H1 (cell line): Measurements from ENCODE around the gene CPED1. TPM values are rescaled to one million over a fixed set of nuclear protein-coding genes. Genes with fewer than 3 reads are reported as not detected.

Experiments
- CTCF ChIA-PET: fragments of 300-600 bp; sonication (Branson Sonifier 250); formaldehyde crosslinking; loops from one replicate; lab custom pipeline; 2021; ENCODE audit not compliant: partially characterized antibody; lab: Charles Lee
- POLR2A ChIA-PET: fragments of 300-600 bp; sonication (Branson Sonifier 250); formaldehyde crosslinking; loops from one replicate; lab custom pipeline; 2021; ENCODE audit warnings: inconsistent platforms; ENCODE audit not compliant: partially characterized antibody; lab: Charles Lee
- DNase-seq, 2 experiments: peaks; one replicate each; pipeline versions ENCODE4 v3.0.0 to v3.0.0-alpha.2; 2010 to 2022; ENCODE audit warnings: low spot score in 2 of 2, low read depth in 1 of 2, mixed read lengths in 1 of 2
- FAIRE-seq: peaks from 2 replicates; lab custom pipeline; 2011; peaks lifted over from hg19 to GRCh38; lab: Jason Lieb, UNC
- H2AFZ ChIP-seq: 2 replicates; pipeline ENCODE4 v1.8.1; 2012; ENCODE audit warnings: low read length, inconsistent platforms
- H2AK5ac ChIP-seq: 2 replicates; pipeline ENCODE4 v1.6.1; 2013; ENCODE audit warnings: low read depth, low read length
- H2BK120ac ChIP-seq: replicated peaks from 2 replicates; pipeline ENCODE3; 2013; ENCODE audit warnings: low read depth, low read length, inconsistent platforms
- H2BK12ac ChIP-seq: 2 replicates; pipeline ENCODE4 v1.6.1; 2013; ENCODE audit warnings: low read depth, low read length
- H2BK15ac ChIP-seq: 2 replicates; pipeline ENCODE4 v1.6.1; 2013; ENCODE audit warnings: low read length
- H2BK20ac ChIP-seq: 2 replicates; pipeline ENCODE4 v1.6.1; 2013; ENCODE audit warnings: low read length
- H2BK5ac ChIP-seq: 2 replicates; pipeline ENCODE4 v1.6.1; 2013; ENCODE audit warnings: low read depth, low read length
- H3K14ac ChIP-seq: 2 replicates; pipeline ENCODE4 v1.6.1; 2013; ENCODE audit warnings: inconsistent platforms; ENCODE audit not compliant: insufficient read length
- H3K18ac ChIP-seq: 2 replicates; pipeline ENCODE4 v1.6.1; 2013; ENCODE audit warnings: low read length; ENCODE audit errors: extremely low read depth
- H3K23ac ChIP-seq: 2 replicates; pipeline ENCODE4 v1.6.1; 2013; ENCODE audit warnings: inconsistent platforms; ENCODE audit not compliant: insufficient read length
- H3K23me2 ChIP-seq: 2 replicates; pipeline ENCODE4 v1.6.1; 2013; ENCODE audit warnings: low read depth, low read length
- H3K27ac ChIP-seq: 2 replicates; pipeline ENCODE4 v1.6.1; 2011; ENCODE audit warnings: low read depth, low read length, inconsistent platforms
- H3K27me3 ChIP-seq, 4 experiments: replicated peaks in 1 of 4; 1 replicate in 1 of 4; 2 replicates in 3 of 4; pipeline versions ENCODE4 v1.6.1 to v1.8.1; 2011 to 2013; ENCODE audit warnings: low read length in 3 of 4, mild to moderate bottlenecking in 3 of 4, inconsistent platforms in 2 of 4, mixed read lengths in 2 of 4, moderate library complexity in 1 of 4; ENCODE audit not compliant: control insufficient read depth in 3 of 4, insufficient read depth in 3 of 4; ENCODE audit errors: extremely low read depth in 1 of 4
- H3K36me3 ChIP-seq, 4 experiments: 2 replicates each; pipeline versions ENCODE4 v1.6.1 to v1.8.1; 2011 to 2013; ENCODE audit warnings: mild to moderate bottlenecking in 4 of 4, low read length in 3 of 4, moderate library complexity in 2 of 4, control low read depth in 1 of 4, inconsistent platforms in 1 of 4; ENCODE audit not compliant: insufficient read depth in 4 of 4, control insufficient read depth in 2 of 4
- H3K4ac ChIP-seq: replicated peaks from 2 replicates; pipeline ENCODE3; 2013; ENCODE audit warnings: low read length, low read depth, mixed read lengths, inconsistent platforms; ENCODE audit not compliant: insufficient read length
- H3K4me1 ChIP-seq, 4 experiments: replicated peaks in 1 of 4; 1 replicate in 1 of 4; 2 replicates in 3 of 4; pipeline versions ENCODE4 v1.6.1 to v1.8.1; 2011 to 2013; ENCODE audit warnings: low read length in 3 of 4, inconsistent platforms in 2 of 4, mixed read lengths in 1 of 4; ENCODE audit not compliant: insufficient read depth in 4 of 4, control insufficient read depth in 3 of 4
- H3K4me2 ChIP-seq, 2 experiments: 2 replicates each; pipeline versions ENCODE4 v1.6.1 to v1.8.1; 2011 to 2013; ENCODE audit warnings: low read depth in 2 of 2, low read length in 2 of 2, control low read depth in 1 of 2, inconsistent platforms in 1 of 2, mild to moderate bottlenecking in 1 of 2; ENCODE audit not compliant: insufficient read depth in 1 of 2
- H3K4me3 ChIP-seq, 4 experiments: fragments of 200-600, 300-600 bp in 1 of 4; sonication (generic), shearing (Covaris generic), sonication (Bioruptor Twin) in 1 of 4; 2 replicates each; pipeline versions ENCODE4 v1.5.1 to v1.8.1; 2011 to 2016; ENCODE audit warnings: low read length in 4 of 4, low read depth in 3 of 4, control low read depth in 2 of 4, inconsistent platforms in 2 of 4, mild to moderate bottlenecking in 2 of 4, mixed read lengths in 1 of 4, moderate library complexity in 1 of 4; ENCODE audit not compliant: insufficient read depth in 2 of 4; ENCODE audit errors: extremely low read depth in 1 of 4
- H3K56ac ChIP-seq: replicated peaks from 2 replicates; pipeline ENCODE3; 2013; ENCODE audit warnings: low read depth, mild to moderate bottlenecking, mixed read lengths, low read length, inconsistent platforms; ENCODE audit not compliant: insufficient read length
- H3K79me1 ChIP-seq: 2 replicates; pipeline ENCODE4 v1.6.1; 2013; ENCODE audit warnings: low read depth, low read length, control low read depth
- H3K79me2 ChIP-seq, 2 experiments: 2 replicates each; pipeline versions ENCODE4 v1.6.1 to v1.8.1; 2012 to 2013; ENCODE audit warnings: low read length in 2 of 2, mild to moderate bottlenecking in 2 of 2, inconsistent platforms in 1 of 2; ENCODE audit not compliant: insufficient read depth in 2 of 2, control insufficient read depth in 1 of 2
- H3K9ac ChIP-seq, 4 experiments: replicated peaks in 1 of 4; 1 replicate in 1 of 4; 2 replicates in 3 of 4; pipeline versions ENCODE4 v1.6.1 to v1.8.1; 2011 to 2013; ENCODE audit warnings: low read depth in 3 of 4, low read length in 3 of 4, control low read depth in 2 of 4, mild to moderate bottlenecking in 2 of 4, moderate library complexity in 2 of 4, inconsistent platforms in 1 of 4; ENCODE audit errors: extremely low read depth in 1 of 4
- H3K9me3 ChIP-seq, 2 experiments: 2 replicates each; pipeline versions ENCODE4 v1.6.1 to v1.8.1; 2012 to 2013; ENCODE audit warnings: mild to moderate bottlenecking in 2 of 2, moderate library complexity in 2 of 2, control low read depth in 1 of 2, inconsistent platforms in 1 of 2, low read depth in 1 of 2, low read length in 1 of 2, mixed read lengths in 1 of 2; ENCODE audit not compliant: insufficient read depth in 2 of 2
- H4K20me1 ChIP-seq, 2 experiments: replicated peaks in 1 of 2; 2 replicates each; pipeline versions ENCODE3 to v1.8.1; 2011 to 2013; ENCODE audit warnings: inconsistent platforms in 2 of 2, low read length in 2 of 2, mild to moderate bottlenecking in 1 of 2; ENCODE audit not compliant: insufficient read depth in 2 of 2, control insufficient read depth in 1 of 2
- H4K5ac ChIP-seq: 2 replicates; pipeline ENCODE4 v1.6.1; 2013; ENCODE audit warnings: low read length, low read depth, mixed read lengths, inconsistent platforms; ENCODE audit not compliant: insufficient read length
- H4K8ac ChIP-seq: 2 replicates; pipeline ENCODE4 v1.8.0; 2013; ENCODE audit warnings: mild to moderate bottlenecking, moderate library complexity, low read length, inconsistent platforms; ENCODE audit not compliant: insufficient read depth; ENCODE audit errors: extremely low read depth
- H4K91ac ChIP-seq: replicated peaks from 2 replicates; pipeline ENCODE3; 2013; ENCODE audit warnings: low read length, mixed read lengths, inconsistent platforms; ENCODE audit not compliant: insufficient read length
- ATF3 ChIP-seq: IDR thresholded peaks from 2 replicates; pipeline ENCODE4 v1.6.1; 2011; ENCODE audit warnings: low read depth, mild to moderate bottlenecking, low read length; ENCODE audit not compliant: insufficient read depth
- BRCA1 ChIP-seq: IDR thresholded peaks from 2 replicates; pipeline ENCODE4 v1.6.1; 2012; ENCODE audit warnings: low read depth, low read length, improper control_type of control experiment
- CBX8 ChIP-seq: fragments of 300-800, 300-1000 bp; sonication (generic); IDR thresholded peaks from 2 replicates; pipeline ENCODE4 v1.7.1; 2016; ENCODE audit warnings: low read depth, low read length, borderline replicate concordance
- CHD1 ChIP-seq: IDR thresholded peaks from 2 replicates; pipeline ENCODE4 v1.6.1; 2012; ENCODE audit warnings: low read depth, low read length, improper control_type of control experiment
- CTCF ChIP-seq, 3 experiments: IDR thresholded peaks; 1 replicate in 2 of 3; 2 replicates in 1 of 3; pipeline versions ENCODE4 v1.5.1 to v1.6.1; 2011; ENCODE audit warnings: low read length in 3 of 3, mild to moderate bottlenecking in 3 of 3, inconsistent platforms in 2 of 3, low read depth in 1 of 3, moderate library complexity in 1 of 3; ENCODE audit not compliant: insufficient read depth in 1 of 3; ENCODE audit errors: control extremely low read depth in 1 of 3
- E2F6 ChIP-seq: IDR thresholded peaks from 2 replicates; pipeline ENCODE4 v1.6.1; 2012; ENCODE audit warnings: inconsistent platforms
- GABPA ChIP-seq: IDR thresholded peaks from 2 replicates; pipeline ENCODE4 v1.6.1; 2011; ENCODE audit warnings: mild to moderate bottlenecking, low read length, moderate library complexity, borderline replicate concordance; ENCODE audit not compliant: insufficient read depth
- NRF1 ChIP-seq: IDR thresholded peaks from 2 replicates; pipeline ENCODE4 v1.6.1; 2011; ENCODE audit warnings: mild to moderate bottlenecking, low read depth, low read length, improper control_type of control experiment
- RAD21 ChIP-seq, 2 experiments: IDR thresholded peaks in 1 of 2; conservative IDR thresholded peaks in 1 of 2; 2 replicates each; pipeline ENCODE4 v1.6.1; 2011; ENCODE audit warnings: low read depth in 2 of 2, low read length in 2 of 2, improper control_type of control experiment in 1 of 2, inconsistent platforms in 1 of 2, mild to moderate bottlenecking in 1 of 2, moderate library complexity in 1 of 2
- TEAD4 ChIP-seq: IDR thresholded peaks from 2 replicates; pipeline ENCODE4 v1.6.1; 2012; ENCODE audit warnings: low read depth, low read length, inconsistent platforms, mixed read lengths
- WGBS, 2 experiments: shearing (Covaris generic) in 1 of 2; methylation state at CpG; one replicate each; pipeline versions ENCODE4 v1.1.6 to v1.1.7; 2013 to 2015; ENCODE audit warnings: low lambda C conversion rate in 2 of 2, mixed read lengths in 2 of 2, inconsistent platforms in 1 of 2, low coverage in 1 of 2, missing lambda C conversion rate in 1 of 2; ENCODE audit not compliant: insufficient replicate concordance in 2 of 2, insufficient coverage in 1 of 2, insufficient read length in 1 of 2; ENCODE audit errors: extremely low coverage in 1 of 2, missing lambda C conversion rate in 1 of 2; 5-methylcytosine and 5-hydroxymethylcytosine counted together
- polyA plus RNA-seq, 7 experiments: library from polyadenylated mRNA; depleted of rRNA in 3 of 7; stranded (reverse) in 5 of 7; unstranded in 2 of 7; fragments of >200 nt in 5 of 7; fragments of 200-250 nt in 2 of 7; gene quantifications; 1 replicate in 5 of 7; 2 replicates in 1 of 7; 4 replicates in 1 of 7; pipeline versions ENCODE4 v1.2.1 to v1.2.3, GENCODE V29; 2011 to 2013; ENCODE audit warnings: missing spikeins in 2 of 7, mixed read lengths in 2 of 7
- total RNA-seq: library from RNA; stranded (reverse); fragmentation: NEBNext Ultra II Directional; extraction: Animal tissue kit (Norgen Biotek cat#: 25700); gene quantifications from 2 replicates; pipeline ENCODE4 v1.2.1, GENCODE V29; 2021

Gene CPED1
- total and polyA plus RNA-seq, 2 of the 8 experiments (the other 6 are each of a cell fraction or from before 2014, with no cell fraction given), result 0.08 to 0.39 TPM

GRCh38 chr7:121011401-121011800 lies 22.9 kb downstream of the CPED1 start:
- no peak overlapping the region for H3K14ac ChIP-seq
- H2BK120ac ChIP-seq, result no peak overlapping the region
- no peak overlapping the region for H3K56ac ChIP-seq
- no peaks in the 10 kb centered on the region for H3K27me3 ChIP-seq
- H4K5ac ChIP-seq, result no peak overlapping the region
- POLR2A ChIA-PET, result no interaction called here
- H3K4me3 ChIP-seq, result no peak overlapping the region
- H3K27ac ChIP-seq, result no peak overlapping the region
- no peak overlapping the region for H2BK20ac ChIP-seq
- H3K23me2 ChIP-seq, result no peaks in the 10 kb centered on the region
- H4K8ac ChIP-seq, result no peak overlapping the region
- no peak for DNase-seq
- 77% methylated on average over 1 of the region's 1 CpG; no CpG with 5 or more reads in 1 of the 2 experiments for WGBS, 2 experiments
- H4K20me1 ChIP-seq, result no peaks in the 10 kb centered on the region
- H2AFZ ChIP-seq, result no peak overlapping the region
- H4K91ac ChIP-seq, result no peak overlapping the region
- no peak overlapping the region for H3K9ac ChIP-seq
- CTCF ChIA-PET, result interaction anchor here (1.7 kb wide), 1 partner anchor 70 kb away, joined by 3 read pairs; no protein-coding TSS in a partner anchor
- no peak for FAIRE-seq
- H3K18ac ChIP-seq, result no peak overlapping the region
- H3K79me1 ChIP-seq, result no peaks in the 10 kb centered on the region
- no peak overlapping the region for H2BK5ac ChIP-seq
- H3K9me3 ChIP-seq, result no peaks in the 10 kb centered on the region
- no peak overlapping the region for H2BK12ac ChIP-seq
- H2BK15ac ChIP-seq, result no peak overlapping the region
- H3K23ac ChIP-seq, result no peak overlapping the region
- no peak overlapping the region for H2AK5ac ChIP-seq
- H3K79me2 ChIP-seq, result no peaks in the 10 kb centered on the region
- H3K4me2 ChIP-seq, result no peak overlapping the region
- peaks cover 0 to 2% (median 0%) of the 10 kb centered on the region in 4 experiments; a peak in 3 of 7 replicates for H3K4me1 ChIP-seq
- H3K36me3 ChIP-seq, result no peaks in the 10 kb centered on the region
- H3K4ac ChIP-seq, result no peak overlapping the region
- TF ChIP-seq NRF1 (no peak), CTCF (IDR thresholded peaks at IDR 0.05; ENCODE audit: control extremely low read depth in 1 of 3, insufficient read depth in 1 of 3, low read depth in 1 of 3, low read length in 3 of 3) (no peak), TEAD4 (no peak), CBX8 (no peak), CHD1 (no peak), E2F6 (no peak), RAD21 (IDR thresholded peaks at IDR 0.05 in 1 of 2, conservative IDR thresholded peaks at IDR 0.05 in 1 of 2; ENCODE audit: low read depth in 2 of 2, low read length in 2 of 2) (no peak), GABPA (no peak), ATF3 (no peak), BRCA1 (no peak)
